SW 1271 (cell line): Measurements from ENCODE around the gene FAAP100.

ENCODE experiments used
- DNase-seq, 2 experiments: peaks; one replicate each; lab custom pipeline; 2025; lab: John Stamatoyannopoulos, UW

Gene FAAP100

DNA sequence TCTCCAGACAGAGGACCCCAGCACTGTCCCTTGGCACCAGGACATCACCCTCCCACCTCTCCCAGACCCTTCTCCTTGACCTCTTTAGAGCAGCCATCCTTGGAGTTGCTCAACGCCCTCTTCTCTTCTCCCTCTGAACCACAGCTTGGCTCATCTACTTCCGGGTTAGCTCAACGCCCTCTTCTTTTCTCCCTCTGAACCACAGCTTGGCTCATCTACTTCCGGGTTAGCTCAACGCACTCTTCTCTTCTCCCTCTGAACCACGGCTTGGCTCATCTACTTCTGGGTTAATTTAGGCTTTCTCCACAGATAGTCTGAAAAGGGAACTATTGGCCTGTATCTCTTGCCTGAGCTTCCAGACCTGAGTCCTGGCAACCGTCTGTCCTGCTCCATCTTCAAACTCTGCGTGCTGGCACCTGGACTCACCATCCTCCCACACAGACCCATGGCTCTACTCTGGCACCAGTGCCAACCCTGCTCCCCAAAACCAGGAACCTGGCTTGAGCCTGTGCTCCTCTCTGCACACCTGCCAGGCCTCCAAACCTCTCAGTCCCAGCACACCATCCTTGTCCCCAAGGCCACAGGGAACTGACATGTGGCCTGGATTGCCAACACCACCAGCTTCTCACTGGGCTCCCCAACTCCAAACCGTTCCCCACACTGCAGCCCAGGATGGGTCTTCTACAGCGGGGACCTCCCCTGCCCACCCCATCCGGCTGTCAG lies 25.3 kb upstream of the FAAP100 start:
- DNase-seq: peak in 1 of 2 experiments; percentile 56

- peak; percentile 73 to 88 for DNase-seq
Observed at GRCh38 chr17:81576621-81577277, 24.6 kb upstream of the FAAP100 start.

DNA sequence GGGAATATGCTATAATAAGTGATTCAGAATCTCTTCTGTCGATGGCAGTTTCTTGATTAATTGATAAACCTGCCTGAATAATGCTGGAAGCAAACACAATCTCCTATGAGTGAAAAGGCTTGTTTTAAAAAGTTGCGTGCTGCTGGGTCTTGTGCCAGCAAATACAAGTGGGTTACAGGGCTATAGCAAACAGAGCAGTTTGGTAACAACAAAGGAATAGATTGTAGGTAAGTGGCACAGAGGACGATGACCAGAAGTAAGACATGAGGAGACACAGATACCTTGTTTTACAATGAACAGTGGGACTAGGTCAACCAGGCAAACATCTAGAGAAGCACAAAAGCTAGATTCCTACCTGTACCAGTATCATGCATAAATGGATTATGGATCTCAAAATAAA lies 23.7 kb upstream of the FAAP100 start:
- DNase-seq: no peak

- no peak for DNase-seq
Observed at GRCh38 chr17:81574643-81574956, 22.4 kb upstream of the FAAP100 start.

- DNase-seq: no peak
Observed at GRCh38 chr17:81573794-81574642, 21.9 kb upstream of the FAAP100 start.

- no peak for DNase-seq
Observed at GRCh38 chr17:81572563-81573168, 20.5 kb upstream of the FAAP100 start.

- no peak for DNase-seq
Observed at GRCh38 chr17:81570964-81571363, 18.8 kb upstream of the FAAP100 start.

DNA sequence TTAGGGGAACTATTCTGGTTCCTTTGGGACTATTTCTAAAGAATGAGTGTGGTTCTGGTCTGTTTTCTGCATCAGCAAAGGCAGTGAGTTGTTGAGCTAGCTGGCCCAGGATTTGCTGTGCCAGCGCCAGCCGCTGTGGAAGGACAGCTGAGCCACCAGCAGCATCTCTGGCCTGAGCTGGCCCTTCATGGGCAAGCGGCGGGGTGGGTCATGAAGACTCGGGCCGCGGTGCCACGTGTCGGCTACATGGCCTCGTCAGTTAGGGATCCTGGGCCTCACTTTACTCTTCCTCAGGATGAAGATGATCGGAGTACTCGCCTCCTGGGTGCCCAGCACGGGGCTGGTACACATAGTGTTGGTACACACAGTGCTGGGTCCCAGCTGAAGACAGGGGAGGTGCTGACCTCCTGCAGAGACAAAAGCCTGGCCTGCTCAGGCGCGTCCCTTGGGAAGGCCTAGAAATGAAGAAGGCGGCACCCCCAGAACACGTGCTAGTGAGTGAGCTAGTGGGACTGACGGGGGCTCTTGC lies 17.9 kb upstream of the FAAP100 start:
- no peak for DNase-seq

DNA sequence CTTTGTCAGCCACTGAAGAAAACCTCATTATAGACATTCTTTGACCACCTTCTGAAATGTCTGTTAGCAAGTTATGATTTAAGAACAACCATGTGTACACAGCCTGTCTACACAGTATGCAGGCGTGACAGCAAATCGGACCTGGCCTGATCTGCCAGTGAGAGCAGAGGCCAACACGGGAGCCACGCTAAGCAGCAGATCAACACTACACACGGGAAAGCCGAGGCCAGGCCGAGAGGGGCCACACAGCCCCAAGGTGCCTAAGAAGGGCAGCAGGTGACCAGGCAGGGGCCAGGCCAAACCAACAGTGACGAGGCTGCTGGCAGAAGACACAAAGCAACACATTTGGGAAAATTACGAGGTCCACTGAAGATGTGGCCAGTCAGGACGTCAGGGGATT lies 16.3 kb upstream of the FAAP100 start:
- no peak for DNase-seq

DNA sequence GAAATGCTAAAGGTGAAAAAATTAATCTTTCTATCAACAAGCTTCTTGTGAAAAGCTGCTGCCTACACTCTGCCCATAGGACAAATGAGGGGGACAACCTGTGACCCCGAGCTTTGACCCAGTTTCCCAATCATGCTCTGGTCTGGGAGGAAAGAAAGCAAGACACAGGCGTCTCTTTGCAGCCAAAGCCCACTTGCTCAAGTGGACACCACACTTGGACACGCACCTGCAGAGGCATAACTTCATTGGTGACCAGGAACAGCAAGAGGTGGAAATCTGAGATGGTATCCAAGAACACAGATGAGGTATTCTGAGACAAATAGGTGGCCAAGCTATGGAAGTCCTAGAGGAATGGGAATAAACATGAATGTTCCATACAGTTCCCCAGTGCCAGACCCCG lies 15.0 kb upstream of the FAAP100 start:
- DNase-seq: no peak

GRCh38 chr17:81566461-81567126 lies 14.4 kb upstream of the FAAP100 start:
- DNase-seq: peak; percentile 68 to 90

- DNase-seq: no peak
Observed at GRCh38 chr17:81565231-81565630, 13.1 kb upstream of the FAAP100 start.

DNA sequence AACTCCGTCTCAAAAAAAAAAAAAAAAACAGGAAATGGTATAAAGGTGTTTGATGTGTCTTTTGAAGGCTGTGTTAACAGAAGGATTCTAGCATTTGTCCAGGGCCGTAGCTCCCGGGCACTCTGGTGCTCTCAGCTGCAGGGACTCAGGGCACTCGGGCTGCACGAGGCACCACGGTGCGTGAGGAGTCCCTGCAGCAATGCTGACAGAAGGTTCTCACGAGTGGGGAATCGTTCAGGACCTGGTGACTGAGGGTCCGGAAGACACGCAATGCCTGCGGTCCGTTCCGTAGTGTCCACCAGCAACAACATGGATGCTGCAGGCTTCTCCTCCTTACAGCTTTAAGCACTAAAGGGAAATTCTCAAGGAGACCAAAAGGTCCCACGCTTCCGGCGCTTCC lies 12.6 kb upstream of the FAAP100 start:
- no peak for DNase-seq

DNA sequence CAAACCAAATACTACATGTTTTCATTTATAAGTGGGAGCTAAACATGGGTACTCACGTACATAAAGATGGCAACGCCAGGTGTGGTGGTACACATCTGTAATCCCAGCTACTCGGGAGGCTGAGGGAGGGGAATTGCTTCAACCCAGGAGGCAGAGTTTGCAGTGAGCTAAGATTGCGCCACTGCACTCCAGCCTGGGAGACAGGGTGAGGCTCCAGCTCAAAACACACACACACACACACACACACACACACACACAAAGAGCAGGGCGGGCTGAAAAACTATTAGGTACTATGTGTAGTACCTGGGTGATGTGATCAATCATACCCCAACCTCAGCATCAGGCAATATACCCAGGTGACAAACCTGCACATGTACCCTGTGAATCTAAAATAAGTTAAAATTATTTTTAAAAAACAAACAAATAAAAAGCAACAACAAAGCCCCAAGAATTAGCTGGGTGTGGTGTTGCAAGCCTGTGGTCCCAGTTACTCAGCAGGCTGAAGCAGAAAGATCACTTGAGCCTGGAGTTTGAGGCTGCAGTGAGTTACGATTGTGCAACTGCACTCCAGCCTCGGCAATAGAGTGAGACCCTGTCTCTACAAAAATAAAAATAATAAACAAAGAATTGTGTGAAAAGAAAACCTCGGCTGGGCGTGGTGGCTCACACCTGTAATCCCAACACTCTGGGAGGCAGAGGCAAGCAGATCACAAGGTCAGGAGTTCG lies 11.9 kb upstream of the FAAP100 start:
- DNase-seq: no peak

- no peak for DNase-seq
Observed at GRCh38 chr17:81561494-81561885, 9.3 kb upstream of the FAAP100 start.

DNA sequence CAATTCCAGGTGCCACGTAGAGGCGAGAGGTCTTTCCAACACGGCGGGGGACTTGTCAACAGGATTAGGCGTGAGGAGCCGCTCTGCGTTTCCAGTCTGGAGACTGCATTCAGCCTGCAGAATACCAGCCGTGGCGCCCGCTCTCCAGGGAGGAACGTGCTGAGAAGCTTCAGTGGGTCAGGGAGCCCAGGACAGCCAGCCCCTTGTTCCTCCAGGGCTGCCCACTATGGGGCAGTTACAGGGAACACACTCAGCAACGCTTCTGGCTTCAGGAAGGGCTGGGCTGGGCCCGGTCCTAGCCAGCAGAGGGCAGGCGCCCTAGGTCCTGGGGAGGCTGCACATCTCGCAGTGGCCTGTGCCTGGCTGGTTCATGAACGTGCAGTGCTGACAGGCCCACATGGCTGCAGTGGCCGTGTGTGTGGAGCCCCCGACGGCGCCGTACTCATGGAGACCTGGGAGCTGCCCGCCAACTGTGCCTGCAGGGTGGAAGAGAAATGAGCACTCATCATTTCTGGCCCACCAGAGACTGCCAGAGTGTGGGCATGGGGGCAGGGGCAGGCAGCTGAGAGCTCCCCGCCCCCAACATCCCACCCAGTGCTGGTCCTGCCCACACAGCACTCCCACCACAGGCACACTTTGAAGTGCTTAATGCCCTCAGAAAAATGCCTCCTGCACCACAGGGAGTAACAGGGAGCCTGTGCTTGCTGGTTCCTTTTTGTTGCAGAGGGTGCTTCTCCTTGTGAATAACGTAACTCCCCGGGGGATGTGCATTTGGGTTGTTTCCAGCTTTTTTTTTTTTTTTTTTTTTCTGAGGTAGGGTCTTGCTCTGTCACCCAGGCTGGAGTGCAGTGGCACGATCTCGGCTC lies 7.0 kb upstream of the FAAP100 start:
- DNase-seq: peak in 1 of 2 experiments; percentile 23

DNA sequence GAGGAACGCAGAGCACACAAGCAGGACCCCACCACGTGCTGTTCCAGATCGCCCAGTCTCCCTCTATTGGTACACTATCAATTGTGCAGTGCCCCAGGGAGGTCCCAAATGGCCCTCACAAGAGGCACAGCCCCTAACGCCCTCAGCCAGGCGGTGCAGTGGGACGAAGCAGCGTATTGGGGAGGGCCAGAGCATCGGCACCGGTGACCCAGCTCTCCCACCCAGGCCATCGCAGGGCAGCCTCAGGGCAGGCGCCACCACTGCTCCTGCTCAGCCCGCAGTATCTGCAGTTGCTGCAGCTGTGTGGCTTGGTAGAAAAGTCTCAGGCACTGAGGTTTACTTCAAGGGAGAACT lies 5.9 kb upstream of the FAAP100 start:
- DNase-seq: no peak

DNA sequence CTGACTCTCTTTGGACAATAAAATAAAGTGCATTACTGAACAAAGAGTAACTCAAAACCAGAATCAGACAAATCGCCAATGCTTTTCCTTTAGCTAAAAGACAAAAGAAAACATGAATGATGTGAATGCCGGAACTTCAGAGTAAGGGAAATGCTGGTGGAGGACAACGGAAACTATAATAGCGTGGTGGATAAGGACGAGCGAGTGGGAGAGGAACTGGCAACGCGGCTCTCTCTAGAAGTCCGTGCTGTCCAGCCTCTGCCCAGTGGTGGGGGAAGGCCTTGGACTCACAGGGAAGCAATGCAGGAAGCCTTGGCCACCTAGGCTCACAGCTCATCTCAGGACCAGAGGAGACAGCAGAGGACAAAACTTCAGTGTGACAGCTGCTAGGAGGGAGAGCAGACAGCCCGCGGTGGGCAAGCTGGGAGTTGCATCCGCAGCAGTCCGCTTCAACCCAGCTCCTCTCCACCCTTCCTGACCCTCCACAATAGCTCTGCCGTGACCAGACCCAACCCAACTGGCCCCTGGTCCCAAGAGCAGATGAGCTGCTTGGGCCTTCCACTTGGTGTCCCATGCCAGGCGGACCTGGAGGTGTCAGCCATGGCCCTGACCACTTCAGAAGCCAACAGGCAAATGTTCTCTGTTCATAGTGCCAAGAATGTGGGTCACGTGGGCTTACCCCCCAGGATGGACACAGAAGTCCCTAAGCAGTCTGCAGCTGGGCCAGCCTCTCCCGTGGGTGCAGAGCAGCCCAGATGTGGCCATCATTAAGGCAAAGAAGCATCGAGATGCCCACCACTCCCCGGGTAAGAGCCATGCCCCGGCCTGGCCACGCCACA lies 5.3 kb upstream of the FAAP100 start:
- no peak for DNase-seq

GRCh38 chr17:81556863-81557262 lies 4.7 kb upstream of the FAAP100 start:
- no peak for DNase-seq
